Activated naive CD8-positive, alpha-beta T cell treated with anti-CD3 and anti-CD28 coated beads for 36 hours (primary cell): ENCODE results near the gene IFT122. TPM values are rescaled to one million over a fixed set of nuclear protein-coding genes. Genes with fewer than 3 reads are reported as not detected.
"Not testable (repeated sequence)": the region's sequence is repeated elsewhere in the genome, so short reads cannot be mapped to it uniquely, and the experiment has no call there.

Experiments used
- DNase-seq: peaks from one replicate; pipeline ENCODE4 v3.0.0; 2021
- H3K27ac Mint-ChIP-seq: one replicate; pipeline ENCODE4 v1.8.0; 2022; ENCODE audit warnings: mild to moderate bottlenecking, moderate library complexity, mixed read lengths
- H3K27me3 Mint-ChIP-seq: one replicate; pipeline ENCODE4 v1.8.0; 2022; ENCODE audit warnings: mild to moderate bottlenecking, mixed read lengths
- H3K36me3 Mint-ChIP-seq: one replicate; pipeline ENCODE4 v1.8.0; 2021; ENCODE audit warnings: mild to moderate bottlenecking, mixed read lengths
- H3K4me1 Mint-ChIP-seq: one replicate; pipeline ENCODE4 v1.8.0; 2021; ENCODE audit warnings: mixed read lengths
- H3K4me3 Mint-ChIP-seq: one replicate; pipeline ENCODE4 v1.8.0; 2022; ENCODE audit warnings: mild to moderate bottlenecking, moderate library complexity, mixed read lengths
- H3K9me3 Mint-ChIP-seq: one replicate; pipeline ENCODE4 v1.8.0; 2022; ENCODE audit warnings: mixed read lengths
- total RNA-seq, 2 experiments: library from RNA; stranded (reverse); gene quantifications; one replicate each; pipeline ENCODE4 v1.2.3, GENCODE V29; 2021

IFT122 gene
- total RNA-seq, 2 experiments from 2014 or later: 14.9 to 15.6 TPM

DNA sequence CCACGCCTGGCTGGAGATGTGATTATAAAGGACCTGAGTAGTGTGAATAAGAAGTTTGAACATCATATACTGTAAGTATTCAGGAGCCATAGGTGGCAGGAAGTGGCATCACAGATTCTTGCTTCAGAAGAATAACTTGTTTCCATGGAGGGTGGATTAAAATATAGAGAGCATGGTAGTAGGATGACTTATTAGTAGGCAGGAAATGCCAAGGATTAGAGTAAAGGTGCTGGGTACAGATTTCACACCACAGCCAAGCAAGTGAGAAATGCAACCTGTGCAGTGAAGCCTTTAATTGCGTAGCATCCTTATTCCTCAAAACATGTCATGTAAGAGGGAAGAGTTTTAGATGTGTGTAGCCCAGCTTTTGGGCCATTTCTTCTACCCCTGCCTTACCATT lies 30.8 kb downstream of the IFT122 start:
- no peaks in the 10 kb centered on the region for H3K27me3 Mint-ChIP-seq
- H3K27ac Mint-ChIP-seq: no peak overlapping the region
- no peaks in the 10 kb centered on the region for H3K9me3 Mint-ChIP-seq
- H3K4me1 Mint-ChIP-seq: no peaks in the 10 kb centered on the region
- peaks cover 10% of the 10 kb centered on the region for H3K36me3 Mint-ChIP-seq
- DNase-seq: no peak
- no peak overlapping the region for H3K4me3 Mint-ChIP-seq

GRCh38 chr3:129473067-129473768 lies 33.2 kb downstream of the IFT122 start:
- Mint-ChIP-seq H3K4me1 (no peaks in the 10 kb centered on the region), H3K27ac (no peak overlapping the region), H3K4me3 (no peak overlapping the region), H3K36me3 (peaks cover 13% of the 10 kb centered on the region), H3K27me3 (no peaks in the 10 kb centered on the region), H3K9me3 (no peaks in the 10 kb centered on the region)
- no peak for DNase-seq

GRCh38 chr3:129473769-129474152 lies 33.7 kb downstream of the IFT122 start:
- Mint-ChIP-seq H3K9me3 (no peaks in the 10 kb centered on the region), H3K27ac (no peak overlapping the region), H3K4me3 (no peak overlapping the region), H3K36me3 (peaks cover 13% of the 10 kb centered on the region), H3K4me1 (no peaks in the 10 kb centered on the region), H3K27me3 (no peaks in the 10 kb centered on the region)
- DNase-seq: no peak

DNA sequence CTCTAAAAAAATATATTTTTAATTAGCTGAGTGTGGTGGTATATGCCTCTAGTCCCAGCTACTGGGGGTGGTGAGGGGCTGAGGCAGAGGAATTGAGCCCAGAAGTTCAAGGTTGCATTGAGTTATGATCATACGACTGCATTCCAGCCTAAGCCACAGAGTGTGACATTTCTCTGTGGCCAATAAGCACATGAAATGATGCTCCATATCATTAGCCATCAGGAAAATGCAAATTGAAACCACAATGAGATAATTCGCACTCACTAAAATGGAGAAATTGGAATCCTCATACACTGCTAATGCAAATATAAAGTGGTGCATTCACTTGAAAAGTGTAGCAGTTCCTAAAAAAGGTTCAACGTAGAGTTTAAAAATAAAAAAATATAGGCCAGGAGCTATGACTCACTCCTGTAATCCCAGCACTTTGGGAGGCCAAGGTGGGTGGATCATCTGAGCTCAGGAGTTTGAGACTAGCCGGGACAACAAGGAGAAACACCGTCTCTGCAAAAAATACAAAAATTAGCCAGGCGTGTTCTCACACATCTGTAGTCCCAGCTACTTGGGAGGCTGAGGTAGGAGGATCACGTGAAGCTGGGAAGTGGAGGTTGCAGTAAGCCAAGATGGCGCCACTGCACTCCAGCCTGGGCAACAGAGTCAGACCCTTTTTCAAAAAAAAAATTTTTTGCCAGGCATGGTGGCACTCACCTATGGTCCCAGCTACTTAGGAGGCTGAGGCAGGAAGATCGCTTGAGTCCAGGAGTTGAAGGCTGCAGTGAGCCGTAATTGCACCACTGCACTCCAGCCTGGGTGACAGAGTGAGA lies 35.2 kb downstream of the IFT122 start:
- no peaks in the 10 kb centered on the region for H3K9me3 Mint-ChIP-seq
- H3K27ac Mint-ChIP-seq: no peak overlapping the region
- H3K36me3 Mint-ChIP-seq: peaks cover 6% of the 10 kb centered on the region
- no peak for DNase-seq
- no peak overlapping the region for H3K4me3 Mint-ChIP-seq
- no peaks in the 10 kb centered on the region for H3K27me3 Mint-ChIP-seq
- no peaks in the 10 kb centered on the region for H3K4me1 Mint-ChIP-seq

DNA sequence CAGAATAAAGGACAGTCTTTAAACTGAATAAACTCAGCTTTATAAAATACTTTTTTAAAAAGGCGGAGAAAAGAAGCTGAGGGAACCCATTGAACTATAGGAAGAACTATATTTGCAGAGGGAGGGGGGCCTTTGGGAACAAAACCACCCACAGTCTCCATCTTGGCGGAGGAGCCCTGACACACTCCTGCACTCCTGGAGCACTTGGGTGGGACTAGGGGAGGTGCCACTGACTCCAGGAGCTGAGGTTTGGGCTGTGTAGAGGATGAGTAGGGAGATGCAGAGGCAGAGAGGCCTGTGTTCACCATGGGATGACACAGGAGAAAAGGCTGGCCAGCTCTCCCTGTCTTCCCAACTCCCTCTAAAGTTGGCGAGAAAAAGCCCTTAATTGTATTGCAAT lies 35.8 kb downstream of the IFT122 start:
- peaks cover 8% of the 10 kb centered on the region for H3K36me3 Mint-ChIP-seq
- DNase-seq: no peak
- H3K27me3 Mint-ChIP-seq: no peaks in the 10 kb centered on the region
- no peak overlapping the region for H3K27ac Mint-ChIP-seq
- H3K9me3 Mint-ChIP-seq: no peaks in the 10 kb centered on the region
- no peak overlapping the region for H3K4me3 Mint-ChIP-seq
- H3K4me1 Mint-ChIP-seq: no peaks in the 10 kb centered on the region

GRCh38 chr3:129476586-129476985 lies 36.6 kb downstream of the IFT122 start:
- Mint-ChIP-seq H3K4me3 (no peak overlapping the region), H3K4me1 (peaks cover 2% of the 10 kb centered on the region), H3K36me3 (peaks cover 11% of the 10 kb centered on the region), H3K27me3 (no peaks in the 10 kb centered on the region), H3K27ac (no peak overlapping the region), H3K9me3 (no peaks in the 10 kb centered on the region)
- DNase-seq: no peak

GRCh38 chr3:129481225-129481765 lies 41.3 kb downstream of the IFT122 start:
- H3K4me3 Mint-ChIP-seq, H3K9me3 Mint-ChIP-seq, H3K27ac Mint-ChIP-seq, DNase-seq, H3K27me3 Mint-ChIP-seq, H3K4me1 Mint-ChIP-seq: not testable (repeated sequence)
- peaks cover 13% of the 10 kb centered on the region for H3K36me3 Mint-ChIP-seq

DNA sequence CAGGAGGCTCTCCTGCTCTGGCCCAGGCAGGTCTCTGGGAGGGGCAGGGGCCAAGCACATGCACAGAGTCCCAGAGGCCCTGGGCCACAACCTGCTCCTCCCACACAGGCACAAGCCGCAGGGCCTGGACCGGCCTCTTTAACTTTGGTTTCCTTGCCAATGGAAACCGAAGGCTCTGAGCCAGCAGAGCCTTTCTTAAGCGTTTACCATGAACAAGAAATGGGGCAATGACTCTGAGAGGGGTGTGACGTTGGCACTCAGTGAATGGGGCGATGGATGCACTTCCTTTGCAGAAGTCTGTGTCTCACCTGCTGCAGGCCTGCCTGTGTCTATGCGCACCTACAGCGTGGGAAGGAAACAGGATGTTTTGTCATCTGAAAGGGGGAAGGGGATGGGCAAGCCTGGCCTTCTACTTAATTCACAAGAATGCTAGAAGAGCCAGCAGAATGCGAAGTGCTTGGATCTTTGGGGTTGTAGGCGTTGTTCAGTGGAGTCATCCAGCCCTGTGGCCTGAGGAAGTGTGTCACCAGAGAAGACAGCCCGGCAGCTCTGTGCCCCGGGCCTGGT lies 41.8 kb downstream of the IFT122 start:
- Mint-ChIP-seq H3K36me3 (peaks cover 13% of the 10 kb centered on the region), H3K27ac (peak overlapping the region; percentile 31), H3K9me3 (no peaks in the 10 kb centered on the region), H3K27me3 (no peaks in the 10 kb centered on the region), H3K4me3 (no peak overlapping the region), H3K4me1 (peaks cover 7% of the 10 kb centered on the region)
- DNase-seq: no peak

DNA sequence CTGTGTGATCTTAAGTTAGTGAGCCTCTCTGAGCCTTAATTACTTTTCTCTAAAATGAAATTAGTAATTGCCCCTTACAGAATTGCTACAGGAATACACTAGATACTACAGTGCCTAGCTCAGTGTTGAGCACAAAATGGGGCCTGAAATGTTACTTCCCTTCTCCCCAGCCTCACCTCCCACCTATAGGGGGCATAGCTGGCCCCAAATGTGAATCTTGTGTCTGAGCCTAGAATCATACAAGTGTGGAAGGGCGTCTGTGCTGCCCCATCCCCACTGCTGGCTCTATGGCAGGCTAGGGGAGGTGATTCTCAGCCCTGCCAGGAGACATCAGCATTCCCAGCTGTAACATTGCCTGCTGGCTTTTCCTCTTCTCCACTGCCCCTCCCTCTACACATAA lies 42.7 kb downstream of the IFT122 start:
- Mint-ChIP-seq H3K9me3 (no peaks in the 10 kb centered on the region), H3K4me3 (no peak overlapping the region), H3K4me1 (peaks cover 7% of the 10 kb centered on the region), H3K27ac (no peak overlapping the region), H3K27me3 (no peaks in the 10 kb centered on the region), H3K36me3 (peaks cover 13% of the 10 kb centered on the region)
- no peak for DNase-seq

DNA sequence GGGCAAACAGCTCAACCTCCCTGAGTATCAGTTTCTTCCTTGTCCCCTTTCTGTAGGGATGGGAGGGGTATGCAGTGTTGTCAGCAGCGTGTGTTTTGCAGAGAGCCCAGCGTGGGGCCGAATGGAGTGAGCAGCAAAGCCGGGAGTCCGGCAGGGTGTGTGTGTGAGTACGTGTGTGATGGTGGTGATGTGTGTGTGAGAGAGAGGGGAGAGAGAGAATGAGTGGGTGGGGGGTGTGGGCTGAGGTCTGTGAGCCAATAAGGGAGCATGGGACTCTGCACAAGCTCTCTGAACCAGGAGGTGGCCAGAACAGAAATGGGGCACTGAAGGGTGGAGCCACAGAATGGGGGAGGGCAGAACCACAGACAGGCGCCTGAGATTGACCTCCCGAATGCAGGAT lies 43.8 kb downstream of the IFT122 start:
- peaks cover 7% of the 10 kb centered on the region for H3K4me1 Mint-ChIP-seq
- peaks cover 10% of the 10 kb centered on the region for H3K36me3 Mint-ChIP-seq
- no peaks in the 10 kb centered on the region for H3K9me3 Mint-ChIP-seq
- no peak for DNase-seq
- no peak overlapping the region for H3K4me3 Mint-ChIP-seq
- no peaks in the 10 kb centered on the region for H3K27me3 Mint-ChIP-seq
- no peak overlapping the region for H3K27ac Mint-ChIP-seq

- not testable (repeated sequence) for H3K27me3 Mint-ChIP-seq, H3K4me1 Mint-ChIP-seq, DNase-seq, H3K4me3 Mint-ChIP-seq, H3K9me3 Mint-ChIP-seq, H3K27ac Mint-ChIP-seq
- peaks cover 12% of the 10 kb centered on the region for H3K36me3 Mint-ChIP-seq
Observed at GRCh38 chr3:129485146-129485545, 45.1 kb downstream of the IFT122 start.

DNA sequence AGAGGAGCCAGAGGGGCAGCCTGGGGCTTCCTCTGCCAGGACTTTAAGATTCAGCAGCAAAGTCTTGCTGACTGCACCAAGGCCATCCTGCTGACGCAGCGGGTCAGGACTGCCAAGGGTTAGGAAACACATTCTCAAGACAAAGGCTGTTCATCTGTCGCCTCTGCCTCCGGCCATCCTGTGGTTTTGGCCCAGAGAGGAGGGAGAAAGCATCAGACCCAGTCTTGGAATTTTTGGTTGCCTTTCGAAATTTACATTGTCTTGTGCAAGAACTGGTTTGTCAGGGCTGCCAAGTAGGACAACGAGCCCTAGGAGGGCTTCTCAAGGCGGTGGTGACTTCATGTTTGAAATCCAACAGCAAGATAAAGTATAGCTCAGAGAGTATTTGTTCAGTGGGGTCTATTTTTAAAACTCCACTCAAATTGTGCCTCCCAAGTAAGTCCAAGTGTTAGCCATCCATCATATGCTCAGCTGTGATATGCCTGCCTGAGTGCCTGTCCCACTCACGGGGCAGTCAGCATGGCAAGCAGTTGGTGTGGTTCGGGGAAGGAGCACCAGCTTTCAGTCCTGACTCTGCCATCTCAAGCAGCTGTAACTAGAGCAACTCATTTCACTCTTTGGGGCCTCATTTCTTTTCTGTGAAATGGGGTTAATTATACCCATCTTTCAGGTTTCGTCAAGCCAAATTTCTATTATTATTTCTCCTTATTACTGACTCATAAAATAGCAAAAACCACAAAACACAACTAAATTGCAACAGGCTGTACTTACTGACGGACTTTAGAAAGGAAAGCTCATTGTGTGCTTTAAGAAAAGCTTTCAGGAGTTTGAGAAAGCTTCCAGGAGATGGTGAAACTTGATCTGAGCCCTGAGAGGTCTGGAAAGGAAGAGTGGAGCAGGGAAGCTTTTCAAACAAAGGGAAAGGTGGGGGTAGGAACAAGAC lies 46.0 kb downstream of the IFT122 start:
- no peaks in the 10 kb centered on the region for H3K9me3 Mint-ChIP-seq
- no peaks in the 10 kb centered on the region for H3K27me3 Mint-ChIP-seq
- no peak overlapping the region for H3K27ac Mint-ChIP-seq
- peaks cover 7% of the 10 kb centered on the region for H3K4me1 Mint-ChIP-seq
- DNase-seq: no peak
- peaks cover 7% of the 10 kb centered on the region for H3K36me3 Mint-ChIP-seq
- no peak overlapping the region for H3K4me3 Mint-ChIP-seq

DNA sequence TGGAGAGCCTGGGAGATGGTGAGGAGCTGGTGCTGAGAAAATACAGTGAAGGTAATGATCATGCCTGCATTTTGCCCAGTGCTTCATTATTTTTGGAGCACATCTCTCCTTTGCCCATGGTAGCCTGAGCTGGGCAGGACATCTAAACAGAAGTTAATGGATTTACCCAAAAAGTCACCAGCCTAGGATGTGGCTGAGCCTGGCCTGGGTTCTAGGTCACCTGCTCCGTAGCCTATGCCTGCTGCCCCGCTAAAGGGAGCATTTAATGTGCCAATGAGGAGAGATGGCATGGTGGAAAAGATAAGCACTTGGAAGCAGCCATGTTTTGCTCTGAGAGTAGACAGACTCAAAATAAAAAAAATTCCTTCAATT lies 46.6 kb downstream of the IFT122 start:
- Mint-ChIP-seq H3K27ac (no peak overlapping the region), H3K27me3 (no peaks in the 10 kb centered on the region), H3K4me1 (peaks cover 5% of the 10 kb centered on the region), H3K9me3 (no peaks in the 10 kb centered on the region), H3K4me3 (no peak overlapping the region), H3K36me3 (peaks cover 4% of the 10 kb centered on the region)
- DNase-seq: no peak

GRCh38 chr3:129487183-129487867 lies 47.3 kb downstream of the IFT122 start:
- no peaks in the 10 kb centered on the region for H3K9me3 Mint-ChIP-seq
- H3K27me3 Mint-ChIP-seq: no peaks in the 10 kb centered on the region
- no peak for DNase-seq
- no peaks in the 10 kb centered on the region for H3K4me1 Mint-ChIP-seq
- peaks cover 4% of the 10 kb centered on the region for H3K36me3 Mint-ChIP-seq
- H3K4me3 Mint-ChIP-seq: no peak overlapping the region
- no peak overlapping the region for H3K27ac Mint-ChIP-seq
